SU-DHL-6 (cell line): ENCODE data around the gene SPDYE4.

Source experiments
- H2AFZ ChIP-seq: fragments of 200-600 bp; sonication (generic); 2 replicates; pipeline ENCODE4 v1.6.1; 2014; ENCODE audit warnings: low read depth, mild to moderate bottlenecking, moderate library complexity, mixed read lengths, antibody characterized with exemption, low read length; ENCODE audit not compliant: severe bottlenecking
- H3F3A ChIP-seq: fragments of 200-600 bp; shearing (Covaris generic); 2 replicates; pipeline ENCODE4 v1.6.0; 2016; ENCODE audit warnings: antibody characterized with exemption, mild to moderate bottlenecking; ENCODE audit not compliant: insufficient read depth
- H3K27ac ChIP-seq: fragments of 200-600 bp; sonication (generic); 2 replicates; pipeline ENCODE4 v1.5.1; 2016; ENCODE audit warnings: low read depth, mild to moderate bottlenecking, low read length, moderate library complexity, mixed read lengths
- H3K27me3 ChIP-seq: fragments of 200-600 bp; sonication (generic), shearing (Covaris generic); 2 replicates; pipeline ENCODE4 v1.6.0; 2014; ENCODE audit warnings: mild to moderate bottlenecking, low read length
- H3K36me3 ChIP-seq: fragments of 200-600 bp; sonication (generic); 2 replicates; pipeline ENCODE4 v1.6.1; 2014; ENCODE audit warnings: mild to moderate bottlenecking, low read length, mixed read lengths
- H3K4me2 ChIP-seq: fragments of 300-600, 200-600 bp; shearing (Covaris generic), sonication (generic); 2 replicates; pipeline ENCODE4 v1.6.0; 2014; ENCODE audit warnings: low read length, low read depth, mild to moderate bottlenecking; ENCODE audit not compliant: poor library complexity, severe bottlenecking
- H3K4me3 ChIP-seq: fragments of 200-600 bp; sonication (generic); 2 replicates; pipeline ENCODE4 v1.5.1; 2014; ENCODE audit warnings: antibody characterized with exemption, low read length, mild to moderate bottlenecking, mixed read lengths; ENCODE audit not compliant: insufficient read depth, poor library complexity, severe bottlenecking
- H3K79me2 ChIP-seq: fragments of 200-600 bp; sonication (generic); 2 replicates; pipeline ENCODE4 v1.6.1; 2014; ENCODE audit warnings: mild to moderate bottlenecking, low read length, moderate library complexity; ENCODE audit not compliant: insufficient read depth
- H3K9ac ChIP-seq: fragments of 200-600 bp; sonication (generic); 2 replicates; pipeline ENCODE4 v1.7.0; 2014; ENCODE audit warnings: mild to moderate bottlenecking, low read length
- H3K9me2 ChIP-seq: fragments of 200-600 bp; sonication (generic); replicated peaks from 2 replicates; pipeline ENCODE4 v1.6.1; 2014; ENCODE audit warnings: low read length; ENCODE audit not compliant: insufficient read depth
- H3K9me3 ChIP-seq: fragments of 200-600 bp; sonication (generic); 2 replicates; pipeline ENCODE4 v1.6.1; 2014; ENCODE audit warnings: low read length, mixed read lengths; ENCODE audit not compliant: insufficient read depth
- H4K20me1 ChIP-seq: fragments of 200-600 bp; sonication (generic); 2 replicates; pipeline ENCODE4 v1.6.1; 2014; ENCODE audit warnings: low read depth, mild to moderate bottlenecking, antibody characterized with exemption, low read length, moderate library complexity, mixed read lengths
- CTCF ChIP-seq: fragments of 200-600 bp; sonication (generic); IDR thresholded peaks from one replicate; pipeline ENCODE4 v1.5.1; 2017; ENCODE audit warnings: antibody characterized with exemption, mild to moderate bottlenecking, low read length, moderate library complexity; ENCODE audit not compliant: insufficient read depth, poor library complexity, severe bottlenecking
- EZH2phosphoT487 ChIP-seq: fragments of 200-600 bp; sonication (generic), shearing (Covaris generic); conservative IDR thresholded peaks from 2 replicates; pipeline ENCODE4 v1.6.1; 2018; ENCODE audit warnings: mild to moderate bottlenecking, antibody characterized with exemption, low read length, moderate library complexity, mixed read lengths

Gene SPDYE4

GRCh38 chr17:8789743-8790142 lies 31.4 kb upstream of the SPDYE4 start:
- Histone ChIP-seq H3K4me2 (no peak overlapping the region), H3K27ac (no peak overlapping the region), H3F3A (no peaks in the 10 kb centered on the region)

GRCh38 chr17:8788998-8789397 lies 30.7 kb upstream of the SPDYE4 start:
- Histone ChIP-seq H3K9ac (no peak overlapping the region), H3K27me3 (no peaks in the 10 kb centered on the region), H3K4me2 (no peak overlapping the region), H3K36me3 (no peaks in the 10 kb centered on the region), H4K20me1 (no peaks in the 10 kb centered on the region), H3K9me2 (no peaks in the 10 kb centered on the region), H3F3A (no peaks in the 10 kb centered on the region), H3K9me3 (no peaks in the 10 kb centered on the region), H3K4me3 (no peak overlapping the region), H2AFZ (no peak overlapping the region), H3K79me2 (no peaks in the 10 kb centered on the region), H3K27ac (no peak overlapping the region)
- TF ChIP-seq EZH2phosphoT487 (no peak), CTCF (no peak)

More at GRCh38 chr17:8789743-8790142, 31.4 kb upstream of the SPDYE4 start:
- no peak overlapping the region for H3K4me3 ChIP-seq
- no peak overlapping the region for H2AFZ ChIP-seq
- H3K9ac ChIP-seq = no peak overlapping the region
- no peaks in the 10 kb centered on the region for H3K79me2 ChIP-seq
- TF ChIP-seq CTCF (no peak), EZH2phosphoT487 (no peak)
- no peaks in the 10 kb centered on the region for H3K27me3 ChIP-seq
- no peaks in the 10 kb centered on the region for H4K20me1 ChIP-seq
- H3K9me2 ChIP-seq = no peaks in the 10 kb centered on the region
- no peaks in the 10 kb centered on the region for H3K36me3 ChIP-seq
- H3K9me3 ChIP-seq = no peaks in the 10 kb centered on the region

GRCh38 chr17:8785547-8786413 lies 27.4 kb upstream of the SPDYE4 start:
- no peak overlapping the region for H2AFZ ChIP-seq
- no peak overlapping the region for H3K9ac ChIP-seq
- H4K20me1 ChIP-seq = no peaks in the 10 kb centered on the region
- no peaks in the 10 kb centered on the region for H3K9me3 ChIP-seq
- no peak overlapping the region for H3K4me2 ChIP-seq
- no peaks in the 10 kb centered on the region for H3K9me2 ChIP-seq
- H3F3A ChIP-seq = no peaks in the 10 kb centered on the region
- H3K27me3 ChIP-seq = no peaks in the 10 kb centered on the region
- no peak for TF ChIP-seq EZH2phosphoT487
- peak; percentile 74 for TF ChIP-seq CTCF
- no peak overlapping the region for H3K4me3 ChIP-seq
- no peaks in the 10 kb centered on the region for H3K36me3 ChIP-seq
- no peaks in the 10 kb centered on the region for H3K79me2 ChIP-seq
- no peak overlapping the region for H3K27ac ChIP-seq
